ENCODE measurements around the gene SEPTIN8.

Gene SEPTIN8

DNA sequence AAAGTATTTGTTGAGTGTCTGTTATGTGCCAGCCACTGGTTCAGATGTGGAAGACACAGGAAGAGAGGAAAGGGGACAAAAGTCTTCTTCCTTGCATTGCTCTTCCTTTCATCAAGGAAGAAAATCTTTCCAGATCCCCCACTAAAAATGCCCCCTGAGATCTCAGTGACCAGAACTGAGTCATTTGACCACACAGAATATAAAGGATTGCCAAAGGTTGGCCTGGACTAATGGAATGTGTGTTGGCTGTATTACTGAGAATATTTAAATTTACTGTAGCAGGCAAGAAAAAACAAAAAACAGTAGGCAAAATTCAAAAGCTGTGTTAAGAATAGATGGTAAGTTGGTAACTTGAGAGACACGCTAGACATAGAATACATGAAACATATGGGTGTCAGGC is 10.0 kb upstream of the SEPTIN8 start:
- TF ChIP-seq, protein P1, sequence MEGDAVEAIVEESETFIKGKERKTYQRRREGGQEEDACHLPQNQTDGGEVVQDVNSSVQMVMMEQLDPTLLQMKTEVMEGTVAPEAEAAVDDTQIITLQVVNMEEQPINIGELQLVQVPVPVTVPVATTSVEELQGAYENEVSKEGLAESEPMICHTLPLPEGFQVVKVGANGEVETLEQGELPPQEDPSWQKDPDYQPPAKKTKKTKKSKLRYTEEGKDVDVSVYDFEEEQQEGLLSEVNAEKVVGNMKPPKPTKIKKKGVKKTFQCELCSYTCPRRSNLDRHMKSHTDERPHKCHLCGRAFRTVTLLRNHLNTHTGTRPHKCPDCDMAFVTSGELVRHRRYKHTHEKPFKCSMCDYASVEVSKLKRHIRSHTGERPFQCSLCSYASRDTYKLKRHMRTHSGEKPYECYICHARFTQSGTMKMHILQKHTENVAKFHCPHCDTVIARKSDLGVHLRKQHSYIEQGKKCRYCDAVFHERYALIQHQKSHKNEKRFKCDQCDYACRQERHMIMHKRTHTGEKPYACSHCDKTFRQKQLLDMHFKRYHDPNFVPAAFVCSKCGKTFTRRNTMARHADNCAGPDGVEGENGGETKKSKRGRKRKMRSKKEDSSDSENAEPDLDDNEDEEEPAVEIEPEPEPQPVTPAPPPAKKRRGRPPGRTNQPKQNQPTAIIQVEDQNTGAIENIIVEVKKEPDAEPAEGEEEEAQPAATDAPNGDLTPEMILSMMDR (IDR thresholded peaks at IDR 0.05; ENCODE audit: low read depth, low read length) = no peak
- no peak overlapping the region for H3K4me3 ChIP-seq (ENCODE audit: low read depth, low read length)

DNA sequence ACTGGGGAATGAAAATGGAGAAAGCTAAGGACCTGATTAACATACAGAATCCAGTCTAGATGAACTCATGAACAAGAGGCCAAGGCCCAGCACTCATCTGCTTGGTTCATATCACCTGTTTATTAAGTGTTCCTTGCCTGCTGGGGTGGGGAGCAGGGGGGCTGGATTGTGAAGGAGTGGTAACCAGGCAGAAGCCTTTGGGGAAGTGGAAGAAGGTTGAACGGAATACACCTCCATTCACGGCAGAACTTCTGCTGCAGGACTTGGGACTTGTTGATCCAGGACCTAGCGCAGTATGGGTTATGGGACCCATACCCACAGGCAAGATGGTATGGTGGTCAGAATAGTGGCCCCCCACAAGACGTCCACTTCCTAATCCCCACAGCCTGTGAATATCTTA is 8.8 kb upstream of the SEPTIN8 start:
- TF ChIP-seq, protein P1 (IDR thresholded peaks at IDR 0.05; ENCODE audit: low read depth, low read length) = no peak
- H3K4me3 ChIP-seq (ENCODE audit: low read depth, low read length) = no peak overlapping the region

DNA sequence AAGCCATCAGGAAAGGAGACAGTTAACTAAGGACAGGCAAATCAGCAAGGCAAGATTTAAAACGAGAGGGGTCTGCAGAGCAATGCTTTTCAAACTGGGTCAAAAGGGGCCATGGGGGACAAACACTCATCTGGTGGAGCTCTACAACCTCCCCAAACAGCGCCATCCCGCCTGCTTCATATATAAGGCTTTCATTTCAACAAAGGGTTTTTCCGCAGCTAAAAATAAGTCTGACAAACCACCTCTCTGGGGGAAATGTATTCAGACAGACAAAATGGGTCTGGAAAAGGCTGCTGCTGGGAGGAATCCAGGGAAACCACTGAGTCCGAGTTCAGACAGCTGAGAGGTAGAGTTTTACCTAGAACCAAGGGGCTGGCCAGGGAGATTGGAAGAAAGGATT is 8.3 kb upstream of the SEPTIN8 start:
- H3K4me3 ChIP-seq (ENCODE audit: low read depth, low read length) = no peak overlapping the region
- TF ChIP-seq, protein P1 (IDR thresholded peaks at IDR 0.05; ENCODE audit: low read depth, low read length) = no peak

DNA sequence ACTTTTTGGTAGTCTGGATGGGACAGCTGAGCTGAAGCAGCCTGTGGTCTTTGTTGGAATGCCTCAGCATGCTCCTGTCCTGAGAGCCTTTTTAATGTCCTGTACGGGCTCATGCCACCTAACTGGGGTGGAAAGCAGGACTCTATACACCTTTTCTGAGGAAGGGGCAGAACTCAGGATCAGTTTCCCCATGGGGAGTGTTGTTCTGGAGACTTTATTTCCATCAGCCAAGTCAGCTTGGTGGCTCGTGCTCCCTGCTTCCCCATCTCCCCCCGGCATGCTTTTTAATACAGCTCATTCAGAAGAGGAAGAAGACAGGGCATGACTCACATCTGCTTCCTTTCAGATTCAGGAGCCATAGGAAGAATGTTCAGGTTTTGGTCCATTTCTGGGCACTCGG is 5.1 kb upstream of the SEPTIN8 start:
- TF ChIP-seq, protein P1 (IDR thresholded peaks at IDR 0.05; ENCODE audit: low read depth, low read length) = no peak
- H3K4me3 ChIP-seq (ENCODE audit: low read depth, low read length) = no peak overlapping the region

DNA sequence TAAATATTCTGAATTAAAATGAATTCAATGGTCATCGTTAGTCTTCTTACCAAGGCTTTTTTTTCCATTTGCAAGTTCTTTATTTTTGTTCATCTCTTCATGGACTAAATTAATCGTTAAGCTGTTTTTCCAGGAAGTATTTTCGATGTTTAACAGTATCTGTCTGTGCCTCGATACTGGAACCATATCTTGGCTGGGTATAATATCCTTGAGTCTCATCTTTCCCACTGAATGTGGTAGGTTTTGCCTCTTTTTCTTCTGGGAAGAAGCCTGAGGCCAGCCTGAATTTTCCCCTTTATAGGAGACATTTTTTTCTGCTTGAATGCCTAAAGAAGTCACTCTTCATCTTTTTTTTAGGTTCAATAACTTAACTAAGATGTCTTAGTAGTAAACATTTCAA is 4.0 kb upstream of the SEPTIN8 start:
- no peak overlapping the region for H3K4me3 ChIP-seq (ENCODE audit: low read depth, low read length)
- TF ChIP-seq, protein P1 (IDR thresholded peaks at IDR 0.05; ENCODE audit: low read depth, low read length) = no peak

DNA sequence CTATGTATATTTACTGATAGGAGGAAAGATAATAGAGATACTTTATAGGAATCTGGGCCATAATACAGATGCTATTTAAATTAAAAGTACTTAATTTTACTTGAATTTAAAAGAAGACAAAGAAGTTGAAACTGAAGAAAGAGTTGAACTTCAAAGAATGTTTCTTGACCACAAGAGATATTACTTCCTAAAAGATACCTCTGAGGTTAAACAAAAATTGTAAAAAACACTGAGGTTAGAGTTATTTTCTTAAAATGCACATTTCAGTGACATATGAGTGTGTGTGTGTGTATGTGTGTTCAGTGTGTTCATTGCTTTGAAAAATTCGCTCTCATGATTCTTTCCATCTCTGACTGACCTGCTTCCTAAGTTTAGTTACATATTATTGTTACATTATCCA is 3.5 kb upstream of the SEPTIN8 start:
- TF ChIP-seq, protein P1 (IDR thresholded peaks at IDR 0.05; ENCODE audit: low read depth, low read length) = no peak

DNA sequence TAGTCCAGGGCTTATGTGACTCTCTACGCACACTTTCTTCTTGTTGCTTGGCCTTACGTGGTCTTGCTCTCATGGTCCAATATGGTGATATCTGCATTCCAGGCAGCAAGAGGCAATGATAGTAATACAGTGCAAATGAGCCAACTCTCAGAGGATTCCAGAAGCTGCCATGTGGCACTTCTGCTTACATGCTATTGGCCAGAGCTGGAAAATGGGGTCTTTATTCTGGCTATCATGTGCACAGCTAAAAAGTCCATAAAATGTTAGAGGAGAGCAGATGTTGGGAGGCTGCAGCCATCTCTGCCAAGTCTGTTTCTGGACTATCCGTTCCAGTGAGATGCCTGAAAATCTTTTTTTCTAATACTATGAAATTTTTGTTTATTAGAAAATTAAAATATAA is 2.9 kb upstream of the SEPTIN8 start:
- TF ChIP-seq, protein P1 (IDR thresholded peaks at IDR 0.05; ENCODE audit: low read depth, low read length) = no peak
- H3K4me3 ChIP-seq (ENCODE audit: low read depth, low read length) = no peak overlapping the region

More for the DNA sequence above, 3.5 kb upstream of the SEPTIN8 start:
- H3K4me3 ChIP-seq (ENCODE audit: low read depth, low read length) = no peak overlapping the region

Data from WI38 (cell line).